Dendritic cell treated with granulocyte-macrophage colony-stimulating factor and Interleukin-4, amounts not matched to agents 40 ng/mL and 50 ng/mL, for 4 days (primary cell): ENCODE results near the gene ENAH.
"Not testable (repeated sequence)": the region's sequence is repeated elsewhere in the genome, so short reads cannot be mapped to it uniquely, and the experiment has no call there.

Experiments
- H3K27ac Mint-ChIP-seq: one replicate; pipeline ENCODE4 v1.8.0; 2022; ENCODE audit warnings: mild to moderate bottlenecking, mixed read lengths
- H3K27me3 Mint-ChIP-seq: one replicate; pipeline ENCODE4 v1.8.0; 2022; ENCODE audit warnings: mild to moderate bottlenecking, mixed read lengths
- H3K36me3 Mint-ChIP-seq: one replicate; pipeline ENCODE4 v1.8.0; 2022; ENCODE audit warnings: low read depth, mixed read lengths
- H3K4me1 Mint-ChIP-seq: one replicate; pipeline ENCODE4 v1.8.0; 2022; ENCODE audit warnings: low read depth, mixed read lengths
- H3K4me3 Mint-ChIP-seq: one replicate; pipeline ENCODE4 v1.8.0; 2022; ENCODE audit warnings: mild to moderate bottlenecking, moderate library complexity, mixed read lengths
- H3K9me3 Mint-ChIP-seq: one replicate; pipeline ENCODE4 v1.8.0; 2022; ENCODE audit warnings: mixed read lengths
- intact Hi-C: fragments of 100-400 bp; cut with micrococcal nuclease; formaldehyde crosslinking; loops from one replicate; pipeline ENCODE4 v1.15.0; 2022

The ENAH gene

DNA sequence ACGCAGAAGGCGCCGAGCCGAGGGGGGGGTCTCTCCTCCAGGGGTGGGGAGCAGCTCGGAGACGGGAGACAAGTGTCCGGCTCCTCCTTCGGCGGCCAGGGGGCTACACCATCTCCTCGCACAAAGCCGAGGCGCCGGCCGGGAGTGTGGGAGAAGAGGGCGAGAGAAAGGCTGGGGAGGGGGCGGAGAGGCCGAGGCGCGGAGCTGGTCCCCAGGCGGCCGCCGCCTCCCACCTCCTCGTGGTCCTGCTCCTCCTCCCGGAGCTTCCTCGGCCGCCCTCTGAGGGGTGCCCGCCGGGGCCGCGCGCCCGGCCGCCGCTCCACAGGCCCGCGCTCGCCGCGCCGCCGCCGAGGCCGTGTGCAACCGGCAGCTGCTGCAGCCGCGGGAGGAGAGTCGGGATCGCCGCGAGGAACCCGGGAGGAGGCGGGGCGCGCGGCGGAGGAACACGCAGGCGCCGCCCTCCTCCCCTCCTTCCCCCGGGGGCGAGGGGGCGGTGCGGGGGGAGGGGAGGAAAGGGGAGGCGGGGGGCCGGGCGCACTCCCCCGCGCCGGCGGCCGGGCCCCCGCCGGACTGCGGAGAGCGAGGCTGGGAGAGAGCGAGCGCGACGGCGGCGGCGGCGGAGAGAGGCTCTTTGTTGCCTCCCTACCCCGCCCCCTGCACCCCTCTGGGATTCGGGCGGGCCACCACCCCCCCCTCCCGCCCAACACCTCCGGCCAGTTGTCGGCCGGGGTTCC lies at the start of gene ENAH:
TSS of gene ENAH (minus strand) at position 395 of the 734 bp plus-strand sequence. CDS start 433 bp downstream, outside the sequence.
- Mint-ChIP-seq H3K27ac (peak within 1 kb of the TSS; percentile 77), H3K9me3 (no peaks in the 10 kb centered on the region), H3K27me3 (peaks cover 52% of the 10 kb centered on the region), H3K4me3 (peak within 1 kb of the TSS; percentile 93), H3K36me3 (peaks cover 6% of the 10 kb centered on the region), H3K4me1 (peaks cover 14% of the 10 kb centered on the region)
- intact Hi-C loops = no loop called here

DNA sequence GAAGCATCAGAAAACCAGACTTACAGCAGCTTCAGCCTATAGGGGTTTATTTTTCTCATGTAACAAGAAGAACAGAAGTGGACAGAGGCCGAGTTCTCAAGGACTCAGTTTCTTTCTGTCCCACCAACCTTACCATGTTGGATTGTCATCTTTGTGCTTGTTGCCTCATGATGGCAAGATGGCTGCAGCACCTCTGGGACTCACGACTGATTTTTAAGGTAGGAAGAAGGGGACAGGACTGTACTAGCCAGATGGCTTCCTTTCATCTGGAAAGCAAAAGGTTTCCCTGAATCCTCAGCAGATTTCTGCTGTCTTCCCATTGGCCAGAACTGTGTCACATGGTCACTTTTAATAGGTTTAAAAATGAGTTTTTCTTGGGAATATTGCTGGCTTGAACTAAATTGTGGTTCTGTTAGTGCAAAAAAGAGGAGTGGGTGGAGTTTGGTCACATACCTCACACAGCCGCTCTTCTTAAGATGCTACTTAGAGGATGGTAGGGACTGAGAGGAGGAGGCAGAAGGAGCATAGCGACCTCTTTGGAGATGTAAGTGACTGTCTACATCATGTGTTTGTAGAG lies 48.1 kb upstream of the ENAH start:
- Mint-ChIP-seq H3K27ac (no peak overlapping the region), H3K36me3 (no peaks in the 10 kb centered on the region), H3K4me3 (no peak overlapping the region), H3K4me1 (no peaks in the 10 kb centered on the region), H3K27me3 (no peaks in the 10 kb centered on the region), H3K9me3 (no peaks in the 10 kb centered on the region)
- intact Hi-C loops = no loop called here

DNA sequence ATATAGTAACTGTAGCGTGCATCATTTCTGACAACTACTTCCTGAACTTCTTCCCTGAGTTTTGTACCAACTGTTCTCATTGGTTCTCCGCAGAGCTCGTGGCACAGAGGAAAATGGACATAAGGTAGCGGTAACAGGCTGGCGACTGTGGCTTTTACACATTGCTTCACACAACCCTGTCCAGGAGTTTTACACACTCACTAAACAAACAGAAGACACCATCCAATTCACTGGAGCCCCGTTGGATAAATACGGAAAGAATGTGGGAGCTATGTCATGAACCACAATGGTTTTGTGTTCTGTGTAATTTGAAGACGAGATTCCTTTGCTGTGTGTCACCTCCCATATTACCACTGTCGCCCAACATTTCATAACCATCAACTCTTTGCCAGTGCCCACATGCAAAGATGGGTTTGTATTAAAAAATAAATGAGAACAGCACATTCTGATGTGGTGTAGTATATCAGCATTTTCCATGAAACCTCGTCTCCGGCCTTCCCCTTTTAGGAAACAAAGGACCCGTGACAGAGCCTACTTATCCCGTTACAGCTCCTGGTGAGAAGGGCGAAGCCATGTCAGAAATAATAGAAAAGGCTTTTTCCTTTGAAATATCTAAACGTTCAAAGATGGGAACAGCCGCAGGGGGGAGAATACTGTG lies 47.4 kb upstream of the ENAH start:
- H3K27me3 Mint-ChIP-seq = no peaks in the 10 kb centered on the region
- H3K9me3 Mint-ChIP-seq = no peaks in the 10 kb centered on the region
- H3K4me3 Mint-ChIP-seq = no peak overlapping the region
- intact Hi-C loops = no loop called here
- H3K4me1 Mint-ChIP-seq = no peaks in the 10 kb centered on the region
- H3K27ac Mint-ChIP-seq = no peak overlapping the region
- H3K36me3 Mint-ChIP-seq = no peaks in the 10 kb centered on the region

DNA sequence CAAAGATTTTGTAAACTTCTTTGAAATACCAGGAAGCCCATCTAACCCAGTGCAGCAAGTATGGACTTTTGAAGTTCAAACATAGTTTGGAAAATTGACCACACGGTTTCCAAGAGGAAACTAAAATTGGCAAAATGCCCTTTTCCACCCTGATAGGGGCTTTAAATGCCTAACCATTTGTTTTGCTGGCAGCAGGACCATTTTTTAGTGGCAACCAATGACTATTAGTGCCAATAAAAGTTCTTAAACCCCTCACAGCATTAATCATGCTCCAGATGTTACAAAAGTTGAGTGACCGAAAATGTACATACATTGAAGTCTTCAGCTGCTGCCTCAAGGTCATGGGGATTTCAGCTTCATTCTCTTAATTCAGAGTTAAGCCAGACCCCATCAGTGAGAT lies 46.4 kb upstream of the ENAH start:
- Mint-ChIP-seq H3K27ac (no peak overlapping the region), H3K4me1 (no peaks in the 10 kb centered on the region), H3K27me3 (no peaks in the 10 kb centered on the region), H3K9me3 (no peaks in the 10 kb centered on the region), H3K36me3 (no peaks in the 10 kb centered on the region), H3K4me3 (no peak overlapping the region)
- intact Hi-C loops = no loop called here

DNA sequence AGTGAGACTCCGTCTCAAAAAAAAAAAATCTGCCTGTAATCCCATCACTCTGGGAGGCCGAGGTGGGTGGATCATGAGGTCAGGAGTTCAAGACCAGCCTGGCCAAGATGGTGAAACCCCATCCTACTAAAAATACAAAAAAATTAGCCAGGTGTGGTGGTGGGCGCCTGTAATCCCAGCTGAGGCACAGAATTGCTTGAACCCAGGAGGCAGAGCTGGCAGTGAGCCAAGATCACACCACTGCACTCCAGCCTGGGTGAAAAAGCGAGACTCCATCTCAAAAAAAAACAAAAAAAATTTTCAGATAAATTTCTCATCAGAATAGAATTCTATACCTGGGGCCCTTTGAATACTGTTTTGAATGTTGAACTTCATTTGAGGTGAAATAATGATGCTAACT lies 45.3 kb upstream of the ENAH start:
- H3K36me3 Mint-ChIP-seq, H3K27me3 Mint-ChIP-seq, H3K4me1 Mint-ChIP-seq, H3K27ac Mint-ChIP-seq, H3K9me3 Mint-ChIP-seq, H3K4me3 Mint-ChIP-seq, intact Hi-C loops: not testable (repeated sequence)

DNA sequence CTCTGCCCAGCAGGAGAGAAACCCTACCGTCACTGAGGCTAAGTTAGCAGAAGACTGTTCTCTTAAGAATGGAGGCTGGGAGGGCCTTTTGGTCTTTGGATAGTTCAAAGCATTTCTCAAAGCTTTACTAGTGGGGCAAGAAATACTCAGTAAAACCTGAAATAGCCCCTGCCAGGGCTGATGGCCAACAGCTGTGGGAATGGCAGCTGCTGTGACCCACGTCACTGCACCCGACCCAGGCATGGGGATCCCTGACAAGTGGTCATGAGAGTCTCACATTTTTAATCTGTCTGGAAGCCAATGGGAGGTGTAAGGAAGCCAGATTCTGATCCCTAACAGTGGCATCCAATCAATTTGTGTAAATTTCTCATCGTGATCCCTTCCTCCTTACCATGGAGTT lies 44.5 kb upstream of the ENAH start:
- Mint-ChIP-seq H3K9me3 (no peaks in the 10 kb centered on the region), H3K4me3 (no peak overlapping the region), H3K36me3 (no peaks in the 10 kb centered on the region), H3K27me3 (no peaks in the 10 kb centered on the region), H3K4me1 (no peaks in the 10 kb centered on the region), H3K27ac (no peak overlapping the region)
- intact Hi-C loops = no loop called here

DNA sequence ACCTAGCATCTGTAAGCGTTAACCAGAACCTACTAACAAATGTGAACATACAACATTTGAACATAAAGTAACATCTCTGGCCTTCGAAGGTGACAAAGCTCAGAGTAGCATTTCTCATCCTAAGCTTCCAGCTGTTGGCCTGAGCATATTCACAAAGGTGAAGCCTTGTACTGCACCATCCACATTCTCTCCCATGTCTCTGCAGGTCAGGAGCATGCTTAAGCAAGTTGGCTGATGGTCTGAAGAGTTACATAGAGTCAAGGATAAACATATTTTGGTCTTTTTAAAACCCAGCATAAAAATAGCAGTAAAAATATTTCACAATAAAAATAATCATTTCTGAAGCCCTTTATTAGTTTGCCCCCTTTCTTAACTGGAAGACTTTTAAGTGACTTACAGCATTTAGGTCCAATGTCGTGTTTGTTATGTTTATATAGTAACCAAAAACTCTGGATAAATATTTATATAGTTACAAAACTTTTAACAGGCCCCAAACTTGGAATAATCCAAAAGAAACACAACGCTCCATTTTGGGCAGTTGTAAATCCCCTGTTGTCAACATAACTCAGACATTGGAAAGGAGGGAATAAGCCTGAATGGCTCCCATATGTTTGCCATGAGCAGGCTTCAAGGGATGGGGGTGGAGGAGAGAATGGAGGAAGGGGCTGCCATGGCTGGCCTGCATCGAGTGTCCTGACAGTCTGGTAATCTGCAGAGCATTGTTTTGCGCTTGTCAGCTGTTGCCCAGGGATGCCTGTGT lies 42.8 kb upstream of the ENAH start:
- H3K4me3 Mint-ChIP-seq = no peak overlapping the region
- H3K9me3 Mint-ChIP-seq = no peaks in the 10 kb centered on the region

DNA sequence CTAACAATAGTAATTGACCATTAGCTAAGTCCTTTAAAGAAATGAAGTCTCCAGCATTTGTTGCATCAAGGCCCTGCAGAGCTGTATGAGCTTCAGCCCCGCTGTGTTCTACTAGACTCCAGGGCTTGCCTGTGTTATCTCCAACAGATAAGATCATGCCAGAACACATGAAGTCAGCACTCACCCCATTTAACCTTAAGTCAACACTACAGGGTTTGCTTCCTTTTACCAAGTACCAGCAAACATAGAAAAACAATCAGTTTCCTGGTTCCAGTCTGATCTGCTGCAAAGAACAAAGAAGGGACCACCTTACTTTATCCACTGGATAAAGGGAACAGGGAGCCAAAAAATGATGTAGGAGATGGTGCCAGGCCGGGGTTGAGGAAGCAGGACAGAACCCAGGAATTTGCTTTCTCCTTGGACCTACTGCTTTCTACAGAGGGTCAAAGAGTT lies 41.3 kb upstream of the ENAH start:
- no peaks in the 10 kb centered on the region for H3K36me3 Mint-ChIP-seq
- peaks cover 9% of the 10 kb centered on the region for H3K4me1 Mint-ChIP-seq
- no peak overlapping the region for H3K27ac Mint-ChIP-seq
- intact Hi-C loops = no loop called here
- H3K4me3 Mint-ChIP-seq = no peak overlapping the region
- H3K9me3 Mint-ChIP-seq = no peaks in the 10 kb centered on the region
- H3K27me3 Mint-ChIP-seq = no peaks in the 10 kb centered on the region

More for the DNA sequence above, 42.8 kb upstream of the ENAH start:
- H3K36me3 Mint-ChIP-seq = no peaks in the 10 kb centered on the region
- H3K27me3 Mint-ChIP-seq = no peaks in the 10 kb centered on the region
- intact Hi-C loops = no loop called here
- peaks cover under 1% of the 10 kb centered on the region for H3K4me1 Mint-ChIP-seq
- H3K27ac Mint-ChIP-seq = no peak overlapping the region

DNA sequence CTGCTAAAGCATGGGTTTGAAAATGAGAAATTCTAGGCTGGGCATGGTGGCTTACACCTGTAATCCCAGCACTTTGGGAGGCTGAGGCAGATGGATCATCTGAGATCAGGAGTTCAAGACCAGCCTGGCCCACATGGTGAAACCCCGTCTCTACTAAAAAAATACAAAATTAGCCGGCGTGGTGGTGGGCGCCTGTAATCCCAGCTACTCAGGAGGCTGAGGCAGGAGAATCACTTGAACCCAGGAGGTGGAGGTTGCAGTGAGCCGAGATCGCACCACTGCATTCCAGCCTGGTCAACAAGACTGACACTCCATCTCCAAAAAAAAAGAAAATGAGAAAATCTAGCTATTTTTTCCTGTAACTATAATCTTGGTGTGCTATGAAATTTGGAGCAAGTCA lies 40.8 kb upstream of the ENAH start:
- not testable (repeated sequence) for H3K4me1 Mint-ChIP-seq, H3K27me3 Mint-ChIP-seq

DNA sequence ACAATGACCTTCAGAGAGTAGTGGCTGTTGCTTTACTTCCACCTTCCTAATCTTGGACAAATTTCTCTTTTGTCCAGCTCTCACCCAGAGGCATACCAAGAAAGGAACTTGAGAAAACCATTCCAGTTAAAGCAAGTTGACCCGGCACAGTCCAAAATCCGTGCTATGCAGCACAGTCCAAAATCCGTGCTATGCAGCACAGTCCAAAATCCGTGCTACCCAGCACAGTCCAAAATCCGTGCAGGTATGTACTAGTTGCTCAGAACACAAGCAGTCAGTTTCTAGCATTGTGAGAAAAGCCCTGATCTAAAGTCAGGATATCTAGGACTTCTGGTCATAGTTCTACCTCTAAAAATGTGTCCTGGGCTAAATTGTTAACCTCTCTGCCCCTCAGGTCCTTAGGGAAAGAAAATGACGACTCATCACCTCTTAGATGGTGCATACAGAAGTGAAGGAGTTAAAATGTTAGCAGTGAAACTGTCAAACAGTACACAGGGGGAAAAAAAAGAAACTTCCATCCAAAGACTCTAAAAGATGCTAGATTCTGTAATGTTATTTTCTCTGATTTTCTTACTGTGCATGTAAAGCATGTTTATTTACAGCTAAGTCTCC lies 40.3 kb upstream of the ENAH start:
- Mint-ChIP-seq H3K36me3 (no peaks in the 10 kb centered on the region), H3K27me3 (no peaks in the 10 kb centered on the region), H3K27ac (no peak overlapping the region), H3K4me3 (no peak overlapping the region), H3K9me3 (no peaks in the 10 kb centered on the region), H3K4me1 (peaks cover 13% of the 10 kb centered on the region)
- intact Hi-C loops = no loop called here

More for the DNA sequence above, 40.8 kb upstream of the ENAH start:
- H3K36me3 Mint-ChIP-seq, H3K9me3 Mint-ChIP-seq, intact Hi-C loops, H3K4me3 Mint-ChIP-seq, H3K27ac Mint-ChIP-seq: not testable (repeated sequence)

DNA sequence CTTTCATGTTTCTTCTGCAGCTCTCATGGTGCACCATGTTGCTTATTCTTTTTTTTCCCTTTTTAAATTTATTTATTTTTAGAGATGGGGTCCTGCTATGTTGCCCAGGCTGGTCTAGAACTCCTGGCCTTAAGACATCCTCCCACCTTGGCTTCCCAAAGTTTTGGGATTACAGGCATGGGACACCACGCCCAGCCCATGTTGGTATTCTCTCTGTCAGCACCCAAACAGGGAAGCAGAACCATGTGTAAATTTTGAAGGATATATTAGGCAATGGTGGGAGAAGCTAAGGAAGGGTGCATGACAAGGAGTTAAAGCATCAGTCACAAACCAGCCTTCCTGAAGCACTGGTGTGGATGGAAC lies 39.6 kb upstream of the ENAH start:
- no peak overlapping the region for H3K4me3 Mint-ChIP-seq
- H3K27me3 Mint-ChIP-seq = no peaks in the 10 kb centered on the region
- H3K9me3 Mint-ChIP-seq = no peaks in the 10 kb centered on the region
- no peaks in the 10 kb centered on the region for H3K36me3 Mint-ChIP-seq
- peaks cover 18% of the 10 kb centered on the region for H3K4me1 Mint-ChIP-seq
- H3K27ac Mint-ChIP-seq = no peak overlapping the region
- intact Hi-C loops = no loop called here

DNA sequence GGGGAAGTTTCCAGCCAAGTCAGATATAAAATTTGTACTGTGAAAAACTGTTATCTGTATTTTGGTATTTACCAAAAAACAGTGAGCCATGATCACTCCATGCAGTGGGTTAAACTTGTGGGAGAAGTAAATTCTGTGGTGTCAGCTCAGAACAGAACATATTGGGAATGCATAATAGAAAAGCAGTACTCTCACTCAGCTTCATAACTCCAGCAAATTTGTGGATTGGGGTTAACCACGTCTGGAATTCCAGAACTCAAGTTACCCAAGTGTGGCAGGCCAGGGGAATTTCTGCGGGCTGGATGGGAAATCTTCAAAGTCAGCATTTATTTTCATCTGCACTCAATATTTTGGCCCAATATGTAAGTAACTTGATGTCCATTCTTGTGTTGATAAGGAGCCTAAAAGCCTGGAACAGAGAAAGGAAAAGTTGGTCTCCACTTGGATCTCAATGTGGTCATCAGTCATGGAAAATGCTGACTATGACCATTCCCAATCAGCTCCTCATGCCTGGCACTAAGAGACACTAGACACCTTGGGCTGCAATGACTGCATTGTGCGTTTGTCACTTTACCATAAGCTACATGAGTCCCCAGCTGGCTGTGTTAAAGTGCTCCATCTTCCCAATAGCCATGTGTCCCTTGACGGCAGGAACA lies 39.1 kb upstream of the ENAH start:
- Mint-ChIP-seq H3K36me3 (no peaks in the 10 kb centered on the region), H3K4me1 (peaks cover 18% of the 10 kb centered on the region), H3K9me3 (no peaks in the 10 kb centered on the region), H3K27me3 (no peaks in the 10 kb centered on the region), H3K4me3 (no peak overlapping the region), H3K27ac (no peak overlapping the region)
- intact Hi-C loops = no loop called here

DNA sequence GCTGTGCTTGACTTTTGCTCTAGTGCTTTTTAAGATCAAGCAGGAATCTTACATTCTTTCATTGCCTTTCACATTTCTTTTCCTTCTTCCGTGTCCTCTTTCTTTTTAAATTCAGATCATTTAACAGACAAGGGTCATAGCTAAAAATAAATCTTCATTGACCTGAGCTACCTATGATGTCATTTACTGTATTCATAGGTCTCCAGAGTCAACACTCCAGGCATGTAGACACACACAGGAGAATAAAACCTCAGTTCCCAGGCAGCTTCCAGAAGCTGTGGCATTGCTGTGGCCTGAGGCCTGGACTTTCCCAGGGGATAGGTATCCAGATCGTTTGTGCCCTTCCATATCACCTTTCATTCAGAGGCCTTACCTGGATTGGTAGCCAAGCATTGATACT lies 38.5 kb upstream of the ENAH start:
- no peaks in the 10 kb centered on the region for H3K36me3 Mint-ChIP-seq

More for the DNA sequence above, 38.5 kb upstream of the ENAH start:
- intact Hi-C loops = no loop called here
- Mint-ChIP-seq H3K4me1 (peaks cover 18% of the 10 kb centered on the region), H3K27me3 (no peaks in the 10 kb centered on the region), H3K9me3 (no peaks in the 10 kb centered on the region), H3K4me3 (no peak overlapping the region), H3K27ac (no peak overlapping the region)
